ENCODE measurements around the gene ASMTL. TPM values are rescaled to one million over a fixed set of nuclear protein-coding genes. Genes with fewer than 3 reads are reported as not detected.
"Not testable (repeated sequence)": the region's sequence is repeated elsewhere in the genome, so short reads cannot be mapped to it uniquely, and the experiment has no call there.

Gene ASMTL
- total RNA-seq, 1 donor from 2014 or later, result 20.8 TPM

- DNase-seq (ENCODE audit: low spot score), result no peak
Measured at GRCh38 chrX:1411326-1411725, 41.4 kb downstream of the ASMTL start.

GRCh38 chrX:1407035-1407434 lies 45.7 kb downstream of the ASMTL start:
- no peak for DNase-seq (ENCODE audit: low spot score)

GRCh38 chrX:1405769-1406168 lies 46.9 kb downstream of the ASMTL start:
- not testable (repeated sequence) for DNase-seq (ENCODE audit: low spot score)

- DNase-seq (ENCODE audit: low spot score), result not testable (repeated sequence)
Measured at GRCh38 chrX:1403867-1404266, 48.8 kb downstream of the ASMTL start.

DNA sequence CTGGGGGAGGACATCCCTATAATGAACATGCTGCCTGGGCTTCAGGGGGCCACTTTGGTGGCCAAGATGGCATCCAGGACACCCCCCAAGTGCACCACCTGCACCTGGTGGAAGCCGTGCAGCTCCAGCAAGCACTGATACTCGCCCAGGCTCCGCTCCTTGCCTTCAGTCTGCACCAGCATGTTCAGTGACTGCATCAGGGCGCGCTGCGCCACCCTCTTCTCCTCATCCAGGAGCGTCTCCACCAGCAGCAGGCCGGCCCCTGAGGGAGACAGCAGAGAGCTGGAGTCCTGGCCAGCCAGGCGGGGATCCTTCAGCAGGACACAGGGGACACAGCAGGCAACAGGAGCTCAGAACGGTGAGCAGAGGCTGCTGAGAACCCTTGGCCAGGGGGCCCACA lies 49.5 kb downstream of the ASMTL start:
- no peak for DNase-seq (ENCODE audit: low spot score)

DNA sequence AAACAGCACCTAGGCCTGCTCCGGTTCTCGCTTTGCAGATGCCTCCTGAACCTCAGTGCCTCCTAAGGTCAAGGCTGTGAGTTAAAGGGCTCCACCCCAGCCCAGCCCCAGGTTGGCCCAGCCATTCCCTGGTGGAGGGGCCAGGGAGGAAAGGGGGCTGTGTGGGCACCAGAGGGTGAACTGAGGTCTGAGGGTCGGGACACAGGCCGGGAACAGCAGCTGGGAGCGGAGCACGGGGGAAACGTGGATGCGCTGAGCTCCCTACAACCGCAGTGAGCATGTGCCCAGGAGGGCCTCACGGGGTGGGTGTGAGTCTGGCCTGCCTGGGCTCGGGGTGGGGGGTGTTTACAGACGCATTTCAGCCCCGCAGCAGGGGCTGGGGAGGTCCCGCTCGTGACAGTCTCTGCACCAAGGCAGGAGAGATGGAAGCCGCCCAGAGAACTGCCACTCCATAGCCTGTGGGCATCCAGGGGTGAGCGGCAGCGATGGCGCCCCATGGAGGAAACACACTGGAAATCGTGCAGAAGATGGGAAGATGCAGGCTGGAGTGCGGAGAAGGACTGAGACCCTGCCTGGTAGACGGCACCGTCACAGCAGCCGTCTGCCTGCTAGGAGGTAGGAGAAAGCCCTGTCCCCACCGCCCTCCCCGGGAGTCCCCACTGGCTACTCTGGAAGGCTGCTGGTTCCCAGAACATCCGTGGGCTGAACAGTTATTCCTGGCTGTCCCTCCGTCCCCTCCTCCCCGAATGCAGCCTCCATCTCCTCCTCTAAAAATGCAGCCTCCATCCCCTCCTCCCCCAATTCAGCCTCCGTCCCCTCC lies 50.9 kb downstream of the ASMTL start:
- no peak for DNase-seq (ENCODE audit: low spot score)

DNA sequence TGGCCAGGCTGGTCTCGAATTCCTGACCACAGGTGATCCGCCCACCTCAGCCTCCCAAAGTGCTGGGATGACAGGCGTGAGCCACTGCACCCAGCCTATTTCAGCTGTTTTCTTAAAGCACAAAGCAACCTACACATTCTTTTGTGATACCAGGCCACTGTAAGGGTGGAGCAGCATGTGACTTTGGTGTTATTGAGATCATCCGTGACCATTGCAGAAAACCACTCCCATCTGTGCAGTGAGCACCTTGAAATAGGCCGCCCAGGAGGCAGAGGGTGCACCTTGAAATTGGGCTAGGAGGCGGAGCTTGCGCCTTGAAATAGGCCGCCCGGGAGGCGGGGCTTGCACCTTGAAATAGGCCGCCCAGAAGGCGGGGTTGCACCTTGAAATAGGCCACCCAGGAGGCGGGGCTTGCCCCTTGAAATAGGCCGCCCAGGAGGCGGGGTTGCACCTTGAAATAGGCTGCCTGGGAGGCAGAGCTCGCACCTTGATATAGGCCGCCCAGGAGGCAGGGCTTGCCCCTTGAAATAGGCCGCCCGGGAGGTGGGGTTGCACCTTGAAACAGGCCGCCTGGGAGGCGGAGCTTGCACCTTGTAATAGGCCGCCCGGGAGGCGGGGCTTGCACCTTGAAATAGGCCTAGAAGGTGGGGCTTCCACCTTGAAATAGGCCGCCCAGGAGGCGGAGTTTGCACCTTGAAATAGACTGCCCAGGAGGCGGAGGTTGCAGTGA lies 51.8 kb downstream of the ASMTL start:
- no peak for DNase-seq (ENCODE audit: low spot score)

GRCh38 chrX:1400049-1400448 lies 52.7 kb downstream of the ASMTL start:
- DNase-seq (ENCODE audit: low spot score), result no peak

DNA sequence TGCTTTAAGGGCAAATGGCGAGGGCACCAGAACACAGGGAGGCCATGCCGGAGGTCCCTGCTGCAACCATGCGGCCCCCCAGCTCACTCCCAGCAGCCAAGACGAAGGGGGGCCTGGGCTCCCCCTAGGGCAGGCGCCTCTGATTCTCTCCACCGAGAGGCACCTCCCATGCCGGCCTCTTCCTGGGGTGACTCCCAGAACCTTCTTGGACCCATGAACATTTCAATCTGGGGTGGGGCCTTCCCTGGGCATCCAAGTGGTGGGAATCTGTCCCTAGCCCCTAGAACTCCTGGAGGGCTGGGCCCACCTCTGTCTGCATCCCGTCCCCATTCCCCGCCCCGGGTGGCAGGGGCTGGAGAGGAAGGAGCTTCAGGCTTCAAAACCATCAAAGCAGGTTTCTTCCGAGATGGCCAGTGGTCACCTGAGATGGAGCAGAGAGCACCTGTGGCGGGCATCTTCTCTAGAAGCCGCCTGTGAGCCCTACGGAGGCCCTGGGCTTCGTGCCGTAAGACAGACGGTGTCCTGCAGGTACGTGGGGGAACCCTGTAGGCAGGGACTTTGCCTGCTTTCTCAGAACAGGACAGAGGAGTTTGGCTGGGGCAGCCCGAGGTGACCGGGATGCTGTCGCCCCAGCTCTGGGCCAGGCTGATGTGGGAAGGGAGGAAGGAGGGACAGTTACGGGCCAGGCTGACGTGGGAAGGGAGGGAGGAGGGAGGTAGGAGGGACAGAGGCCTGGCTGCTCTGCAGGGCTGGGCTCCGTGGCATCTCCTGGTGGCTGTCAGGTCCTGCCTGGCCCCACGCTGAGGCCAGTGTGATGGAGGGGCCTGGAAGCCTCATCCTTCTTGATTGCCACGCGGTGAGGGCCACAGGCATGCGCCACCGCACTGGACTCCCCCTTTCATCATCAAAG lies 54.0 kb downstream of the ASMTL start:
- no peak for DNase-seq (ENCODE audit: low spot score)

DNA sequence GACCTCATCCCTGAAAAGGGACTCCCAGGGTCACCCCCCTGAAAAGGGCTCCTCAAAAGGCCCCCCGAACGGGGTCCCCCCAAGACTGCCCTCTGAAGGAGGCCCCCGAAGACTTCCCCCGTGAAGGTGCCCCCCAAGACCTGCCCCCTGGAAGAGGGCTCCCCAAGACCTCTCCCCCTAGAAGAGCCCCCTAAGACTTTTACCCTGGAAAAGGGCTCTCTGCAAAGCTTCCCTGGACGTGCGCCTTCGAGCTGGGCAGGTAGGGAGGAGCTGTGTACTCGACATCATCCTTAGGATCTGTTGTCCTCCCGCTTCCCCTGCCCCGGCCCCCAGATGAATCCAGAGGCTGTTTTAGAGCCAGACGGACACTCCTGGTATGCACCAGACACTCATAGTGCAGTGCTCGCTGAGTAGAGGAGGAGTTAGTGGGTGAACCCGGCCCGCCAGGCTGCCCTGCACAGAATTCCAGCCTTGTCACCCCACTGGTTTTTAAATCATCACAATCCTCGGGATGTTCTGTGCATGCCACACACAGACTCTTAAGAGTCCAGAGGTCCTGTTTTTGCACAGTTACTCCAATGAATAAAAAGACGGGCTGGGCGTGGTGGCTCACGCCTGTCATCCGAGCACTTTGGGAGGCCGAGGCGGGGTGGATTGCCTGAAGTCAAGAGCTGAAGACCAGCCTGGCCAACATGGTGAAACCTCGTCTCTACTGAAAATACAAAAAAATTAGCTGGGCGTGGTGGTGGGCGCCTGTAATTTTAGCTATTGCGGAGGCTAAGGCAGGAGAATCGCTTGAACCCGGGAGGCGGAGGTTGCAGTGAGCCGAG lies 55.1 kb downstream of the ASMTL start:
- DNase-seq (ENCODE audit: low spot score), result no peak

GRCh38 chrX:1397001-1397400 lies 55.7 kb downstream of the ASMTL start:
- no peak for DNase-seq (ENCODE audit: low spot score)

GRCh38 chrX:1395646-1396216 lies 57.0 kb downstream of the ASMTL start:
- no peak for DNase-seq (ENCODE audit: low spot score)

GRCh38 chrX:1394731-1395501 lies 57.8 kb downstream of the ASMTL start:
- DNase-seq (ENCODE audit: low spot score), result no peak

DNA sequence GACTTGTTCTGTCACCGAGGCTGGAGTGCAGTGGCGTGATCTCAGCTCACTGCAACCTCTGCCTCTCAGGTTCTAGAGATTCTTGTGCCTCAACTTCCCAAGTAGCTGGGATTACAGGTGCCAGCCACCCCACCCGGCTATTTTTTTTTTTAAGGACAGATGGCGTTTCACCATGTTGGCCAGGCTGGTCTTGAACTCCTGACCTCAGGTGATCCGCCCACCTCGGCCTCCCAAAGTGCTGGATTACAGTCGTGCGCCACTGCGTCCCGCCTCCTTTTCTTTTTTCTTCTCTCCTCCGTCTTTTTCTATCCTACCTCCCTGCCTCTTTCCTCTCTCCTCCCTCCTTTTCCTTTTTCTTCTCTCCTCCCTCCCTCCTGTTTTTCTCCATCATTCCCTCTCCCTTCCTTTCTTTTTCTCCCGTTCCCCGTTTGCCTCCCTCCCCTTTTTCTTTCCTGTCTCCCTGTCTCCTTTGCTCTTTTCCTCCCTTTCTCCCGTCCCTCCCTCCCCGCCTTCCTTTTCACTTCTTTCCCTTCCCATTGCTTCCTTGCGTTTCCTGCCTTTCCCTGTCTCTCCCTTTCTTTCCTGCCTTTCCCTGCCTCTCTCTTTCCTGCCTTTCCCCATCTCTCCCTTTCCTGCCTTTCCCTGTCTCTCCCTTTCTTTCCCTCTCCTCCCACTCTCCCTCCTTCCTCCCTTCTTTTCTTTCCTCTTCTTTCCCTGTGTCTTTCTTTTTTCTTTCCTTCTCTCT lies 58.7 kb downstream of the ASMTL start:
- DNase-seq (ENCODE audit: low spot score), result no peak

DNA sequence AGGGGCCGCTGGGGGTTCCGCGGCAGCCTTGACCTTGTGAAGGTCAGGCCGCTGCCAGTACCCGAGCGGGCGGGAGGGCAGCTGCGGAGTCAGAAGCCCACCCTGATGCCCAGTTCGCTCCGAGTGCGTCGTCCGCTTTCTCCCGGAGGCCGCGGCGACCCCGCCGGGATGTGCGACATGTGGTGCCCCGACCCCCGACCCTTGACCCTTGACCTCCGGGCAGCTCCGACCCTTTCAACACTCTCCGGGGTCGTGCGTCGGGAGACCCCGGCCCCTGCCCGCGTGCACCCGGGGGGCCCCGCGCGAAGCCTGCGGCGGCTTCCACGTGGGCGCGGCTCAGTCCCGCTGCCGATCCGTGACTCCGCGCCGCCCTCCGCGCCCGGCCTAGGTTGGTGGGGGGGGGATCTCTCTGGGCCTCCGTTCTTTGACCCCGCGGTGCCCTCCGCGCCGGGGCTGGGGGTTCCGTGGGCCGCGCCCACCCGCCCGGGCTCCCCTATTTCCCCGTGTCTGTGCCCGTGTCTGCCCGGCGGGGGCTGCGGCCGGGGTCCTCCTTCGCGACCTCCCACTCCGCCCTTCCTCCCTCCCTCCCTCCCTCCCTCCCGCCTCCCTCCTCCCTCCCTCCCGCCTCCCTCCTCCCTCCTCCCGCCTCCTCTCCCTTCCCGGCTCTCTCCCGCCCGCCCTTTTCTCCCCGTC lies 60.2 kb downstream of the ASMTL start:
- no peak for DNase-seq (ENCODE audit: low spot score)

GRCh38 chrX:1391707-1392375 lies 60.9 kb downstream of the ASMTL start, which contains the start of gene SLC25A6:
Gene SLC25A6 (minus strand): TSS chrX:1392113. CDS start chrX:1392009, 104 bp downstream.
- DNase-seq (ENCODE audit: low spot score), result peak; percentile 100

DNA sequence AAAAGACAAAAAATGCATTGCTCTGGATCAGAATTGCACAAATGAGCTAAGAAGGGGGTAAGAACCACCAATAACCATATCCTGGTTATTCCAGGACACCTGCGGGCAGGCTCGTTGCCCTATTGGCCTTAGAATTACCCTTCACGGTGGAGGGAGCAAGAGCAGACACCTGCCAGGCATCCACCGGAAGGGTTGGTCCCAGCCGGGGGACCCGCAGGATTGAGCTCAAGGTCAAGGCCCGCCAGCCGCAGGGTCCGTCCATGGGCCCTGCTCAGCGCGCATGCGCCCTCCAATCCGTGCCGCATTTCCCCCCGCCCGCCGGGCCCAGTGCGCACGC lies 61.4 kb downstream of the ASMTL start:
- peak; percentile 99 for DNase-seq (ENCODE audit: low spot score)

Measured in mesenteric fat pad (tissue), 1 donor.